Choroid plexus epithelial cell (primary cell): Measurements from ENCODE around the gene SLC38A1.

Source experiments
- DNase-seq: peaks from one replicate; pipeline ENCODE4 v3.0.0-alpha.2; 2010; ENCODE audit warnings: low read depth
- H3K4me3 ChIP-seq: 2 replicates; pipeline ENCODE4 v1.5.1; 2011; ENCODE audit warnings: low read depth, mild to moderate bottlenecking, control low read depth, low read length, moderate library complexity
- TF ChIP-seq, protein P1 (sequence below): conservative IDR thresholded peaks from 2 replicates; pipeline ENCODE4 v1.5.1; 2011; ENCODE audit warnings: low read depth, mild to moderate bottlenecking, control low read depth, inconsistent platforms, low read length, moderate library complexity

Gene SLC38A1

DNA sequence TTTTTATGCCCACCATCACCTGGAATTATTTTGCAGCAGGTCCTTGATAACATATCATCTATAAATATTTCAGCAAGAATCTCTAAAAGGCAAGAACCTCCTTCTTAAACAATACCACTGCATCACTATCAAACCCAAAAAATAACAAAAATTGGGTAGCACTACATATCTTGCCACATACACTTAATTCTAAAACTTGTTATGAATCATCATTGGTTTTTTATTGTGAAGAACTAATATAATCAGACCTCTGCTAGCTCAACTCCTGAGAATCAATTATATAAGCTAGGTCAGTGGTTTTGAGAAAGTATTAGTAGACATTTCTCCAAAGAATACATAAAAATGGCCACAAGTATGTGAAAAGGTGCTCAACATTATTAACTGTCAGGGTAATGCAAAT lies 23.8 kb downstream of the SLC38A1 start:
- no peak overlapping the region for H3K4me3 ChIP-seq
- DNase-seq: no peak
- TF ChIP-seq, protein P1, sequence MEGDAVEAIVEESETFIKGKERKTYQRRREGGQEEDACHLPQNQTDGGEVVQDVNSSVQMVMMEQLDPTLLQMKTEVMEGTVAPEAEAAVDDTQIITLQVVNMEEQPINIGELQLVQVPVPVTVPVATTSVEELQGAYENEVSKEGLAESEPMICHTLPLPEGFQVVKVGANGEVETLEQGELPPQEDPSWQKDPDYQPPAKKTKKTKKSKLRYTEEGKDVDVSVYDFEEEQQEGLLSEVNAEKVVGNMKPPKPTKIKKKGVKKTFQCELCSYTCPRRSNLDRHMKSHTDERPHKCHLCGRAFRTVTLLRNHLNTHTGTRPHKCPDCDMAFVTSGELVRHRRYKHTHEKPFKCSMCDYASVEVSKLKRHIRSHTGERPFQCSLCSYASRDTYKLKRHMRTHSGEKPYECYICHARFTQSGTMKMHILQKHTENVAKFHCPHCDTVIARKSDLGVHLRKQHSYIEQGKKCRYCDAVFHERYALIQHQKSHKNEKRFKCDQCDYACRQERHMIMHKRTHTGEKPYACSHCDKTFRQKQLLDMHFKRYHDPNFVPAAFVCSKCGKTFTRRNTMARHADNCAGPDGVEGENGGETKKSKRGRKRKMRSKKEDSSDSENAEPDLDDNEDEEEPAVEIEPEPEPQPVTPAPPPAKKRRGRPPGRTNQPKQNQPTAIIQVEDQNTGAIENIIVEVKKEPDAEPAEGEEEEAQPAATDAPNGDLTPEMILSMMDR: no peak

DNA sequence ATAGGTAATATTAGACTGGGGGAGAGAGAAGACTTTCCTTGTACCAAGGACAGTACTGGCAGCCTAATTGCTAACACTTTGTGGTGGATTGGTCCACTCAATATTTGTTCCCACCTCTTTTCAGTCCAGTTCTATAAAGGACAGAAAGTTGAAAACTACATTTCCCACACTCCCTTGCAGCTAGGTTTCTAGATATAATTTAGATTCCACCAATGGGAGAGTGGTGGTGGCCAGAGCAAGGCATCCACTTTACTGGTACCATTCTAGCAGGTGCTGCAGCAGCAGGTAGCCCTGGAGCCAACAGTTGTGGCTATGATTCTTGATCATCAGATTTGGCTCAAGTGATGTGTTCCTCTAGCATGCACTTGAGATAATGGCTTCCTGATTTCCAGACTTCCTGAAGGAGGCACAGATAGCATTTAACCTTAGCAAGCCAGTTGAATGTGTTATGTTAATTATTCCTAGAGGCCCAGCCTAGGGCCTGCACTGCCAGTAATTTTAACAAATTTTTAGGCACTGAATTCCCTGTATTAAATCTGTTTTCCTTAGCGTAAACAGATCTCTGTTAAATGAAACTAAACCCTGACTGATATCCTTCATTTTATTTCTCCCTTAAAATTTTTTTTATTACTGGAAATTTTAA lies 24.4 kb downstream of the SLC38A1 start:
- no peak for DNase-seq
- TF ChIP-seq, protein P1: no peak
- no peak overlapping the region for H3K4me3 ChIP-seq

DNA sequence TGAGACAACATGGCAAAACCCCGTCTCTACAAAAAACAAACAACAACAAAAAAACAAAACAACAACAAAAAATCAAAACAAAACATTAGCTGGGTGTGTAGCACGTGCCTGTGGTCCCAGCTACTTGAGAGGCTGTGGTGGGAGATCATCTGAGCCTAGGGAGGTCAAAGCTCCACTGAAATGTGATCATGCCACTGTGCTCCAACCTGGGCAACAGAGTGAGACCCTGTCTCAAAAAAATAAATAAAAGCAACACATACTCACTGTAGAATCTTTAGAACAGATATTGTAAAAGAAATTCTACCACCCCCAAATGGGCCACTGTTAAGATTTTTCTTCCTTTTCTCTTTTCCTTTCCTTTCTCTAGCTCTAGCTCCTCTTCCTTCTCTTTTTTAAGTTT lies 26.3 kb downstream of the SLC38A1 start:
- H3K4me3 ChIP-seq: no peak overlapping the region
- TF ChIP-seq, protein P1: no peak
- no peak for DNase-seq

DNA sequence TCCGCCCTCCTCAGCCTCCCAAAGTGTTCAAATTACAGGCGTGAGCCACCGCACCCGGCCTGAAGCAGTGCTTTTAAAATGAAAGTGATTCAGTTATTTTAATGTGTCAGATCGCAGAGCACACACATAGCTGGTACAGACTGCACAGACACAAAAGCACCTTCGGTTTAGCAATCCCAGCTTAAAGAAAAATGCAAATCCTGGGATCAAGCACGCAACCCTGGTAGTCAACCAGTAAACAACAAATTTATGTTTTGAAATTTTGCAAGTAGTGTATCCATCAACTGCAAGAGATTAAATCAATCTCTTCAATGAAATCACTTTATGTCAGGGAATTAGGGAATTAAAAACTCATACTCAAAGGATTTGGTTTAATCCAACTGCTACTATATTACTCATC lies 28.4 kb downstream of the SLC38A1 start:
- TF ChIP-seq, protein P1: no peak
- DNase-seq: no peak
- no peak overlapping the region for H3K4me3 ChIP-seq

DNA sequence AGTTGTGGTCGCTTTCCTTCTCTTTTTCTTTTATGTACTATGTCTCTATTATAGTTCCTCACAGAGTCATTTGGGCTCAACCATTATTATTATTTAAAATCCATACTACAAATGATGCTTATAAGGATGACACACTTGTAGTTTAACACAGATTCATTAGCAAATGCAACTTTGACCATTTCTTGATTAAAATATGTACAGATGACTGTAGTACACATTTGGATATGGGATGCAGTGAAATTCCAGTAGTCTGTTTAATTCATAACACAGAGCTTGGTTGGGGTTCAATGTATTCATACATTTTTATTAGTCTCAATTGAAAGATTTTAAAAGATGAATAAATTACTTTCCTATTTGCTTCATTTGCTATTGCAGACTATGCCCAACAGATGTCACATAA lies 30.0 kb downstream of the SLC38A1 start:
- no peak overlapping the region for H3K4me3 ChIP-seq
- TF ChIP-seq, protein P1: no peak
- DNase-seq: no peak

DNA sequence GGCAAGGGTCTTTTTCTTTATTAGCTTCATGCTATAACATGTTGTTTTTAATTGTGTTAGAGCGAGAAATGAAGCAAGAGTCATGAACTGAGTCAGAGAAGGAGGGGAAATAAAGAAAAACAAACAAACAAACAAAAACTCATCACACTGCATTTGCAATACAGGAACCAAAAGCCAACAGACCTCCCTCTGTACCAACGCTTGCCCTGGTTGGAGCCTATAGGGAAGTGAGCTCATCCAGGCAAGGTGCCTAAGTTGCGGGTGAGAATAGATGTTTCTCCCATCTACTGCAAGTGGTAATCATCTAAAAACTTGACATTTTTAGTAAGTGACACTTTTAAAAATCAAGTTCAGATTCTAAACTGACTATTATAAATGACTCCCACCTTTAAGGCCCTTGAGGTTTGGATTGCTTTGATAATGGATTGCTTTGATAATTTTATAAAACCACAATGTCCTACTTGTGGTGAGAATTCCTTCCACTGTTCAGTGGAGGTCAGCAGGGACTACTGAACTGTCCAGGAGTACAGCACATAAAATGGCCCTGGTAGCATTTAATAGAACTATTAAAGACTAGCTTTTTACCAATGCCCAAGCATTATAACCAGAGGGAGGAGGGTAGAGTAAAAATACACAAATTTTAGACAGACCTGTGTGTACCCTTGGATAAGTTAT lies 31.3 kb downstream of the SLC38A1 start:
- TF ChIP-seq, protein P1: no peak
- DNase-seq: no peak
- H3K4me3 ChIP-seq: no peak overlapping the region

DNA sequence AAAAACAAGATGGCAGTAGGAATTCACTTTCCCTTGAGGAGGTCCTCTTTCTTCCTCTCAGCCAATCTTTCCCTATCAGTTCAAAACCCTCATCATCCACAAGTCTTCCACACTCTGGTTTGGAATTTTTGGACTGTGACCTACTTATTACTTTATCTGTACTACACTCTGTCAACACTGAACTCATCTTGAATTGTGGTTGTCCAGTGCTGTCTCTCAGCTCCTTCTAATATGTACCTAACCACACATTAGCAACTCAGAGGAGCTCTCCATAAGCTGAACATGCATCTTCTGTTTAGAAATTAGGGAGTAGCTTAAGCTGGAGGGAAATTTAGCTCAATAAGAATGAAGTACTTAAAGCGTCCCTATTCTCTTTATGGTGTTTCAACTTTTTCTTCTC lies 34.8 kb downstream of the SLC38A1 start:
- TF ChIP-seq, protein P1: no peak
- no peak for DNase-seq

More for the DNA sequence above, 34.8 kb downstream of the SLC38A1 start:
- H3K4me3 ChIP-seq: no peak overlapping the region
